NCI-H510A (cell line): ENCODE data around the gene CCHCR1.
"Not testable (repeated sequence)": the region's sequence is repeated elsewhere in the genome, so short reads cannot be mapped to it uniquely, and the experiment has no call there.

Experiments
- DNase-seq: peaks from one replicate; lab custom pipeline; 2025; lab: John Stamatoyannopoulos, UW

Gene CCHCR1

GRCh38 chr6:31183859-31184258, 26.3 kb upstream of the CCHCR1 start:
- not testable (repeated sequence) for DNase-seq

GRCh38 chr6:31183287-31183686, 25.7 kb upstream of the CCHCR1 start:
- not testable (repeated sequence) for DNase-seq

- no peak for DNase-seq
These were observed 22.9 kb upstream of the CCHCR1 start for GRCh38 chr6:31180500-31180899.

DNA sequence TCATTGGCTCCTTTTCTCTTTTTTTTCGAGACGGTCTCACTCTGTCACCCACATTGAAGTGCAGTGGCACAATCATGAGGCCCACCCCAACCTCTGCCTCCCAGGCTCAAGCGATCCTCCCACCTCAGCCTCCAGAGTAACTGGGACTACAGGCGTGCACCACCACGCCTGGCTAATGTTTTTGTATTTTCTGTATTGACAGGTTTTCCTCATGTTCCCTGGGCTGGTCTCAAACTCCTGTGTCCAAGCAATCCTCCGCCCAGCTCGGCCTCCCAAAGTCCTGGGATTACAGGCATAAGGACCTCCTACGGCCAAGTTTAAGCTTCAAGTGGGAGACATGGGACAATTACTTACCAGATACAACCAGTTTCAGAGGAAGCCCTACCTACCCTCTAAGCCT, 22.3 kb upstream of the CCHCR1 start:
- DNase-seq: no peak

GRCh38 chr6:31179042-31179386, 21.4 kb upstream of the CCHCR1 start:
- no peak for DNase-seq

GRCh38 chr6:31178143-31179041, 20.8 kb upstream of the CCHCR1 start:
- DNase-seq: no peak

DNA sequence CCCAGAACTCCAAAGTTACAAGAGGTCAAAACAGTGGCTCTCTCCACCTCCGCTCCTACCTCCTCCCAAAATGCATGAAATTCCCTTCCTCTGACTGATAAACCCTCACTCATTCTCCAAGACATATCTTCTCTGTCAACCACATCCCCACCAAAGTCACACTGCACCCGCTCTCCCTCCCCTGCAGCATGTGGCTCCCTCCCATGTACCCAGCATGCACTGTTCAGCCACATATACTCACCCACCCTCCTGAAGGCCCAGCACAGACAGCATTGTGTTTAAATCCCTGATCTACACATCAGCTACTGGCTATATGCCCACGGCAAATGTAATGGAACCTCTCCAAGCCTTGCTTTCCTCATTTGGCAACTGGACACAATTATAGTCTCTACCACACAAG, 18.4 kb upstream of the CCHCR1 start:
- DNase-seq: no peak

DNA sequence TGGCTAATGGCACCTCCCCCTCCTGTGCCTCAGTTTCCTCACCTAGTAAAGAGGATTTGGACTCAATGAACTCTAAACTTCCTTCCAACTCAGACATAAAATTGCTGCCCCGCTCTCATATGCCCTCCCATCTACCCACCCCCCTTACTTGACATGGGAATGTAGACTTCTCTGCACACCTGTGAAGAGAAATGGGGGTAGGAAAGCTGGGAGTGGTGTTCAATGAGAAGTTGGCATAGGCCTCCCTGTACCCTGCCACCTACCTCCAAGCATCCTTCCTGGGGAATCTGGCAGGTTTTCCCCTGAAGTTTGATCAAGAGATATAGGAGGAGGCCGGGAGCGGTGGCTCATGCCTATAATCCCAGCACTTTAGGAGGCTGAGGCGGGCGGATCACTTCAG, 16.8 kb upstream of the CCHCR1 start:
- no peak for DNase-seq

- DNase-seq: no peak
These were observed 15.8 kb upstream of the CCHCR1 start for GRCh38 chr6:31173406-31173805.

- no peak for DNase-seq
These were observed 15.4 kb upstream of the CCHCR1 start for GRCh38 chr6:31172973-31173384.

- DNase-seq: no peak
These were observed 14.6 kb upstream of the CCHCR1 start for GRCh38 chr6:31171931-31172905.

DNA sequence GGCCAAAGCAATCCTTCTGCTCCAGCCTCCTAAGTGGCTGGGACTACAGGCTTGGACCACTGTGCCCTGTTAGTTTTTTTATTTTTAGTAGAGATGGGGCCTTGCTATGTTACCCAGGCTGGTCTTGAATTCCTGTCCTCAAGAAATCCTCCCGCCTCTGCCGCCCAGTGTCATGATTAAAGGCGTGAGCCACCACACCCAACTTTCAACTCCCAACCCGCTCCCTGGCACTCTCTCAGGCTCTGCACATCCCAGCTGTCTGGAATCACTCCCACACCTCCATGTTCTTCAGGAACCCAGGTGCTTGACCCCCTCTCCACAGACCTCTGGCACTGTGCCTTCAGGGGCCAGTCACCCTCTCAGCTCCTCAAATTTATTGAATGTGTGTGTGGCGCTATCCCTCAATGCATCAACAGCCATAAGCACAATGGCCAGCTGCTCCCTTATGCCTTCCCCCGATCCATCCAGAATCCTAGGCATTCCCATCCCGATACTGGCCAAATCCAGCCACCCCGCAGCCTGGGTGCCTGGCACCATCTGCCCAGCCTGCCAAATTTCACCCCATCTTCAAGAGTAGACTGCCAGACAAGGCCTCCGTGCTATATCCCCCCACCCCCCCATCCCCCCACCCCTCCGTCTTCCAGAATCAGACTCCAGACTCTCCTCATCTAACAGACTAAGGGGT, 13.5 kb upstream of the CCHCR1 start:
- DNase-seq: no peak

DNA sequence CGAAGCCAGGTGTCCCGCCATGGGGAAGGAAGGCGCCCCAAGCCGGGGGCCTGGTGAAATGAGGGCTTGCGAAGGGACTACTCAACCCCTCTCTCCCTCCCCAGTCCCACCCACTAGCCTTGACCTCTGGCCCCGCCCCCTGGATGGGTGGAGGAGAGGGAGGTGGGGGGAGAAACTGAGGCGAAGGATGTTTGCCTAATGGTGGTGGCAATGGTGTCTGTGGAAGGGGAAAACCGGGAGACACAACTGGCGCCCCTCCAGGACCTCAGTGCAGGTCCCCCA, 12.9 kb upstream of the CCHCR1 start, which contains the start of gene POU5F1:
Gene POU5F1 (minus strand): TSS at position 83 of the 282 bp plus-strand sequence. CDS start 62 bp downstream, at position 21.
- DNase-seq: no peak

DNA sequence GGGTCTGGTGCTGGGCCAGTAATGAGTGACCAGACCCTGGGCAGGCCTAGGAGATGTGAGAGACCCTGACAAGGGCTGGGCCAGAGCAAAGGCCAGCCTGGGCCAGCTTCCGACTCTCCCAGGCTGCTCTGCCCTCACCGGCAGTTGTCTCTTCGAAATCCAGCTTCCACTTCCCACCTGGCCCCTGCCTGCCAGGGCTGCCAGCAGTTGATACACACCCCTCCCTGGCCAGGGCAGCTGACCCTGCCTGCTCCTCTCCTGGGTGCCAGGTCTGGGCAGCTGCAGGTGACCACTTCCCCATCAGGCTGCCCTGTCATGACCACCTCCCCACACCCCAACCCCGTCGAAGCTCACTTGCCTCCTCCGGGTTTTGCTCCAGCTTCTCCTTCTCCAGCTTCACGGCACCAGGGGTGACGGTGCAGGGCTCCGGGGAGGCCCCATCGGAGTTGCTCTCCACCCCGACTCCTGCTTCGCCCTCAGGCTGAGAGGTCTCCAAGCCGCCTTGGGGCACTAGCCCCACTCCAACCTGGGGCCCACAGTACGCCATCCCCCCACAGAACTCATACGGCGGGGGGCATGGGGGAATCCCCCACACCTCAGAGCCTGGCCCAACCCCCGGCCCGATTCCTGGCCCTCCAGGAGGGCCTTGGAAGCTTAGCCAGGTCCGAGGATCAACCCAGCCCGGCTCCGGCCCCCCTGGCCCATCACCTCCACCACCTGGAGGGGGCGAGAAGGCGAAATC, 12.4 kb upstream of the CCHCR1 start:
- not testable (repeated sequence) for DNase-seq

- DNase-seq: no peak
These were observed 11.7 kb upstream of the CCHCR1 start for GRCh38 chr6:31169123-31169857.

DNA sequence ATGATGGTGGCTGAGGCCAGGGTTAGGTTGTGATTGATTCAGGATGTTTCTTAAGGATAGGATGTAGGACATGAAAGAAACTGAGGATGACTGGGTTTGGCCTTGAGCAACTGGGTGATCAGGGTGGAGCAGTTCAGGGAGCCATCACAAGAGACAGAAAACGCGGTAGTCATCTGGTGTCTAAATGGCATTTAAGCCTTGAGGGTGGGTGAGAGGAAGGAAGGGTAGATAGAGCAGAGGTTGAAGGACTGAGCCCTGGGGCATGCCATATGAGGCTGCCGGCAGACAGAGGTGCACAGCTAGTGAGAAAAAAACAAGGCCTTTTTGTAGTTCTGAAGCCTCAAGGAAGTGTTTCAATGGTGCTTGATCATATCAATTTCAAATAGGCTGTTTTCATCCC, 11.0 kb upstream of the CCHCR1 start:
- no peak for DNase-seq

- no peak for DNase-seq
These were observed 8.4 kb upstream of the CCHCR1 start for GRCh38 chr6:31165986-31166385.

- not testable (repeated sequence) for DNase-seq
These were observed 7.6 kb upstream of the CCHCR1 start for GRCh38 chr6:31165064-31165832.

DNA sequence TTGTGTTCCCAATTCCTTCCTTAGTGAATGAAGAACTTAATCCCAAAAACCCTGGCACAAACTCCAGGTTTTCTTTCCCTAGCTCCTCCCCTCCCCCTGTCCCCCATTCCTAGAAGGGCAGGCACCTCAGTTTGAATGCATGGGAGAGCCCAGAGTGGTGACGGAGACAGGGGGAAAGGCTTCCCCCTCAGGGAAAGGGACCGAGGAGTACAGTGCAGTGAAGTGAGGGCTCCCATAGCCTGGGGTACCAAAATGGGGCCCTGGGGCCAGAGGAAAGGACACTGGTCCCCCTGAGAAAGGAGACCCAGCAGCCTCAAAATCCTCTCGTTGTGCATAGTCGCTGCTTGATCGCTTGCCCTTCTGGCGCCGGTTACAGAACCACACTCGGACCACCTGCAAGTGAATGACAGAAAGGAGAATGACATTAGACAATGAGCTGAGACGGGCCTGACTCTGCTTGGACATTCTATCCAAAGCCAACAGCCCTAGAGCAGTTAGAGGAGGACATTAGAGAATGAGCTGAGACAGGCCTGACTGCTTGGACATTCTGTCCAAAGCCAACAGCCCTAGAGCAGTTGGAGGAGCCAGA, 7.0 kb upstream of the CCHCR1 start:
- DNase-seq: not testable (repeated sequence)

DNA sequence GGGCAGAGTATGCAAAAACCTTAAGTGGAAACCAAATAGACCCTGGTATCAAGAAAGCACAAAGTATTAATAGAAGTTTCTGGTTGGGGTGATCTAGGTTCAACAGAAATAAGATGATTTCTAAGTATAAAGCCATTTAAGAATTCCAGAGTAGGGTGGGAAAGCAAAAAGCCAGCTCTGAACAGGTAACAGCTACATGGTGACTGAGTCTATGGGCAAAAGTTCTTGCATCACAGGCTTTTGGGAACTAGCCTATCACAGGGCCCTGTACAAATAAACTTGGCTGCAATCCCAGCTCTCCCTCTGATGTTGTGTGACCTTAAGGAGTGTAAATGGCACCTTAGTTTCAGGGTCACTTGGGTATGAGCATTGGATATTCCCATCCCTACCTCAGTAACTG, 6.3 kb upstream of the CCHCR1 start:
- no peak for DNase-seq
